GM21825 (cell line): ENCODE data around the gene VPS54.
"Not testable (repeated sequence)": the region's sequence is repeated elsewhere in the genome, so short reads cannot be mapped to it uniquely, and the experiment has no call there.

Experiments
- ATAC-seq: cut with Tn5 transposase; IDR thresholded peaks from one replicate; pipeline ENCODE4 v1.9.1; 2021; ENCODE audit warnings: mild to moderate bottlenecking, moderate library complexity; ENCODE audit not compliant: unreplicated experiment

The VPS54 gene

DNA sequence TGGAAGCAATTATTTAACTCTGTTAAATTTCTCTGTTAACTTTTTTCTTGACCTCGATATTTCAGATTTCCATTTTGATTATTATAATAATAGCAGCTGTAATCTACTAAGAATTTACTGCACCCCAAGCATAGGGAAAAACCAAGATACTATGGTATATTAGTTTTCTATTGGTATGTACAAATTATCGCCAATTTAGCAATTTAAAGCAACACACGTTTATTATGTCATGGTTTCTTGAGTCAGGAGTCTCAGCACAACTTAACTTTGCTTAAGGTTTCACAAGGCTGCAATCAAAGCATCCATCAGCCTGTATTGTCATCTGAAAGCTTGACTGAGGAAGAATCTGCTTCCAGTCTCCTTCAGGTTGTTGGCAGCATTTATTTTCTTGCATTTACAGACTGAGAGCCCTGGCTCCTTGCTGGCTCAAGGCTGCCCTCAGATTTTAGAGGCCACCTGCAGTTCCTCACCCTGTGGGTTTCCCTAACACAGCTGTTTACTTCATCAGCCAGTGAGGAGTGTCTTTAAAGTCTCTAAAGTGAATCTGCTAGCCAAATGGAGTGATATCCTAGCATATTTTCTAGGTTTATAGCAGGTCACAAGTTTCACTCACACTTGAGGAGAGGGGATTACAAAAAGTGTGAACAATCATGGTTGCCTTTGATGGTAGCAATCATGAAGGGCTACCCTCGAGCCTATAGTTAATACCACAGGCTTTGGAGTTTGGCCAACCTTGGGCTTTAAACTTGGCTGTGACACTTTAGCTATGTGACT is 4.4 kb upstream of the VPS54 start:
- no peak for ATAC-seq

DNA sequence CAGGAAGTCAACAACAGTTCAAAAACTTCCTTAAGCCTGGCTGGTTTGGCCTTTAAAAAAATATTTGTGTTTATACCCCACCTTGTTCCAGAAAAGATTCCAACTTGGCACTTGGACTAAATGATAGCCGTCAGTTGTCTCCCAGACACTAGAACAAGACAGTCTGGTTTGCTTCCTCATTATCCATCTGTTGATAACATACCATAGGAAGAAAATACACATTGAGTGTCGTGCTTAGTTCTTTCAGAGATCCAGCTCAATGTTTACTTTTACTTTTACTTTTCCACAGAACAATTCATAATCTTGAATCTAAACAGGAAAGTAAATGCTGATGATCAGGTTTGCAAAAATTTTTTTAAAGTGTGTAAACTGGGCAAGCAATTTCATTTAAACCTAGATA is 2.4 kb upstream of the VPS54 start:
- ATAC-seq, result no peak

DNA sequence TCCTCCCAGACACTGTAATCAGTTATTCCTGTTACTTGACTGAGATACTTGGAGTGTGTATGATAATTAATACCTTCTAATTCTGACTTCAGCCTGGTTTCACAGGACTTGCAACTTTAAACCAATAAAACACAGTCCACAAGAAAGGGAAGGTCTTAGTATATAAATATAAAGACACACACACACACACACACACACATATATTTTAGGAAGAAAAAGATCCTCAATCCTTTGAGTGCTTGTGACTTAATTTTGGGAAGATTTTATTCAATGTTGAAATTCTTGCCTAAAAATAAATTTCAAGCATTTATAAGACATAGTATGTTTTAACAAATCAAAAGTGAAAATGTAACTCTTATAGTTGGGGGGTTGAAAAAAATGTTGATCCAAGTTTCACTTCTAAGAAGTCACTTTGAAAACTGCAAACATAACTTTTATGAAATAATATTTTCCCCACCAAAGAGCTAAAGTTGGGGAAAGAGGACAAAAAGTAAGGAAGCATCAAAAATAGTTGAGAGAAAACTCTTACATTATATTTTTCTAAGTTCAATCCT is 824 bp upstream of the VPS54 start:
- ATAC-seq, result no peak

DNA sequence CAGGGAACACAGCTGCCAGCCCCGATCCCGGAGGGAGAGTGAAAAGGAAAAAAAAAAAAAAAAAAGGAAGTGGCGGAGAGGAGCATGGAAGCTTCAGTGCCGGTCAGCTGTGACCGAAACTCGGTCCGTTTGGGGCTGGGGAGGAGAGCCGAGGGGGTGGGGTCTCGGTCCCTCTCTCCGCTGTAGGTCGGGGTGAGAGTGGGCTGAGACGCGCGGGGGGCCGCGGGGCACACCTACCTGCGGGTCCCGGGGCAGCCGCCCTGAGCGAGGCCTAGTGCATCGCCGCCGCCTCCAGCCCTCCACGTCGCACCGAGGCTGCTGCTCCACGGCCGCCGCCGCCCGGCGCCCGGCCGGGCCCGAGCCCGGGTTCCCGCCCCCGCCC is 536 bp downstream of the VPS54 start:
- ATAC-seq, result peak; percentile 43

DNA sequence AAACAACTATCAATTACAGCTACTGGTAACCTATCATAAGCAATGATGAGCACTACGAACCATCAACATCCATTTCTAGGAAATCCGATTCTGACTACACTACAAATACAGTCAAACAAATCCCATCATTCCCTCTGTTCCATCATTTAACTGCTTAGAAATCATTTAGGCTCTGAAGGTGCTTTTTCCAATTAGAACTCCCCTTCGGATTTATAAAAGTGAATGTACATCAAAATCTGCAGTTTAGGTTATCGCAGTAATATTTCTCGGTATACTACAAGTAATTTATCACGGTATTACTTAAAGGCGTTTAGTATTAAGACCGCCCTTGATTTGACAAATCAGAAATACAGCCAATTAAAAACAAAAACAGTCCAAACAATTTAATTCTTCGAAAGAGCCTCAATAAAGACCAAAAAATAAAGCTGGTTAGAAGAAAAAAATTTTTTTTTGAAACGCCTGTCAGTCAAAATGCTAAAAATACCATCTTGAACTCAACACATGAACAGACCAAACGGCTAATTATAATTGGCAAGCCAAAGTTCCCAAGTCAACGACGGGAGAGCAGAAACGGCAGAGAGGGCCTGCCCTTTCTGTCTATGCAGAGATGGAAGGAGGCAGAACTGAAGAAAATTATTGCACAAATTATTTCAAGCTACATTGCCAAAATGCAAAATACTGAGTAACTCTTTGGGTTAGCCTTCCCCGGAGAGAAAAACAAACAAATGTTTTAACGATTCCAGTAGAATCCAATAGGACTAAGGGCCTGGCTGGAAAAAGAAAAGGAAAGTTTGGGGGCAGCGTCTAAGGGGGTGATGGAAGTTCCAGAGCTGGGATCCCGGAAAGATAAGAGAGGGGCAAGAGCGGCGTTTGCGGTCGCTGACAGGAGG is 1.2 kb downstream of the VPS54 start:
- ATAC-seq, result no peak

DNA sequence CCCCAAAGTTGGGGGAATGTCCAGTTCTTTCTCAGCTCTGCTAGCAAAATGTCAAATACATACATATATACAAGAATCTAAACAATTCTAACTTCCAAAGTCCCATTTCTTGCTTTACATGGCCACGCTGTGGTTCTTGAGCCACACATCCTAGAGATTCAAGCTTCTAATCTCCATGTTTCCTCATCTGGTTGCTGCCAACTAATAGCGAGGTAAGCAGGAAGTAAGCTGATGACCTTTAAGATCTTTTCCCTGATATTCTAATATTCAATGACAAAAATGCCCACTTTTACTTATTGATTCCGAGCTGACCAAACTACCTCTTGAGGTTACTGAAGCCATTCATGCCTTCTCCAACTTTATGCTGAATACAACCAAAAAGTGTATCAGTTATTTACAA is 3.3 kb downstream of the VPS54 start:
- no peak for ATAC-seq

DNA sequence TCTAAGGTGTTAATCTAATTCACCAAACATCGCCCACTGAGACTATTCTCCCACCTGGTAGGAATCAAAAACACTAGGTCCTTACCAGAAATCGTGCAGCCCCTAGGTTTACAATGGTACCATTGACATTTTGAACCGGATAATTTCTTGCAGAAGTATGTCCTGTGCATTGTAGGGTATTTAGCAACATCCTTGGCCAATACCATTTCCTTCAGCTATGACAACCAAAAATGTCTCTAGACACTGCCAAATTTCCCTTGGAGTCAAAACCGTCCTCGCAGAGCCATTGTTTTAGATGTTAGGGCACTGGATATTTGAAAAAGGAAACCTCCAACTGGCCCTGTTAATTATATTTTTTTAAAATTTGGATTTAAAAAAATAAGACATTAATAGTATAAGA is 3.8 kb downstream of the VPS54 start:
- no peak for ATAC-seq

DNA sequence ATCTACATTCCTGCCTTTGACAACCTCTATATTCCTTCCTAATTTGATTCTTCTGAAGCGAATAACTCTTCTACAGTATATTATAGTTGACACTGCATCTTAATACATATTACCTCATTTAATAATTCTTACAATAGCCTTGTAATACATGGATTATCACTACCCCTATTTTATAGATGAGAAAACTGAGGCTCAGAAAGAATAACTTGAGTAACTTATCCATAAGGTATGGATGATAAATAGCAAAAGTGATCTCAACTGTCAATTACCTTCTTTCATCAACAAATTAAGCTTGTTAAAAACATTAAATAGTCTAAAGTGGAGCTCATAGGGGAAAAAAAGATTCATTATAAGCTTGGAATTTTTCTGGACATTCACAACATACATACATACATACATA is 4.6 kb downstream of the VPS54 start:
- no peak for ATAC-seq

DNA sequence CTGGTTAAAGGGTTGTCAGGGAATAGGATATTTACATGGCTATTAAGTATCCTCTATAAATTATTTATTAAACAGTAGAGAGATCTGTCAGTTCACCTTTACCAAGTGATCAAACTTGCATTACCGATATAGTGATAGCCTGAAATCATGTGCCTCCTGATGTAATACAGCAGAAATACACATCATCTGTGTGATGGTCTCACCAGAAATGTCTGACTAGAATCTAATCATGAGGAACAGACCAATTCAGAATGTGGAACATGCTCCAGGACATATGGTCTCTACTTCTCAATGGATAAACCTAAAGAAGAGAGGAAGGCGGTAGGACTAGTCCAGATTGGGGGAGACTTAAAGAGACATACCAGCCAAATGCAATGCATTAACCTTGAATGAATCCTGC is 6.2 kb downstream of the VPS54 start:
- no peak for ATAC-seq

DNA sequence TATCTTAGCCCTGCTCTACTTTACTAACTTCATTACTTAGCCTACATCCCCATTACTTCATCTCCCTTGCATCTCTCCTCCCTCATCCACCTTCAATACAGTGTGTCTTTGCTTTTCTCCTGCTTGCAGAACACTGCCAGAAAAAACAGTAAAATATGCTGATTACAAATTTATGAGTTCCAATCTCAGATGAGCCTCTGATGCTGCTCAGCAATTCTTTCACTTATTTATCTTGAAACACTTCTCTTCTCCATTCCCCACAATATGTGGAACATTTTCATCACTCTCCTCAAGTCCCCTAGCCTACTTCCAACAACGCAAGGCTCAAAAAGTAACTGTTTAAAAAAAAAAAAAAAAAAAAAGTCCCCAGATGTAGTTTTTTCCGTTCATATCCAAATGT is 7.1 kb downstream of the VPS54 start:
- no peak for ATAC-seq

DNA sequence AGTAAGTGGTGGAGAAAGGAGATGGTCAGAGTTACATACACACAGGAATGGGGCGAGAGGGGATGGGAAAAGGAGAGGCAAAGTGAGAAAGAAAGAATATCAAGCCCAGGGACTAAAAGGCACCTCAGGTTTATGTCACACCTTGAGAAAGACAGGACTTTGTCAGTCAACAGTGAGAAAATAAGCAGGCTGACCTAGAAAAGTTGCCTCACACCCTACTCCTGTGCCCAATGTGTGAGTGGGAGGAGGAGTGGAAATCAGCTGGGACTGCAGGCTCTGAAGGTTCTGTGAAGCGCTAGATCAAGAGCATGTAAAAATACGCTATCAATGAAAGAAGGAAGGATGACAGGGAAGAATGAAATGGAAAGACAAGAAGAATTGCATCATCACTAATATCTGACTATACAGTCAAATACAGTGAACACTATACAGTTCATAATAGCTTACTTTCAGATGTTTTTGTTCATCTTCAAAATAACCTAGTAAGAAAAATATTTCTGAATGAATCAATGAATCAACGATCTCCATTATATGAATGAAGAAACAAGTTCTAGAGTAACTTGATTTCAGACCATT is 10.7 kb downstream of the VPS54 start:
- ATAC-seq, result no peak

DNA sequence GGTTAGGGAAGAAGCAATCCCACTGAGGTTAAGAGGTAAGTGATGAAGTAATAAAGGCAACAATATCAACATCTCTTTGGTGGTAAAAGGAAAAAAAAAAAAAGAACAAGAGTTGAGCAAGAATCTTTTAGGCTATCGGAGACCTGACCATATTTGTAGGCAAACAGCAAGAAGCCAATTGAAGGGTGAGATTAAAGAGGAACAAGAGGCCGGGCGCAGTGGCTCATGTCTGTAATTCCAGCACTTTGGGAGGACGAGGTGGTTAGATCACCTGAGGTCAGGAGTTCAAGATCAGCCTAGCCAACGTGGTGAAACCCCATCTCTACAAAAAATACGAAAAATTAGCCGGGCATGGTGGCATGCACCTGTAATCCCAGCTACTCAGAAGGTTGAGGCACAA is 11.3 kb downstream of the VPS54 start:
- no peak for ATAC-seq

DNA sequence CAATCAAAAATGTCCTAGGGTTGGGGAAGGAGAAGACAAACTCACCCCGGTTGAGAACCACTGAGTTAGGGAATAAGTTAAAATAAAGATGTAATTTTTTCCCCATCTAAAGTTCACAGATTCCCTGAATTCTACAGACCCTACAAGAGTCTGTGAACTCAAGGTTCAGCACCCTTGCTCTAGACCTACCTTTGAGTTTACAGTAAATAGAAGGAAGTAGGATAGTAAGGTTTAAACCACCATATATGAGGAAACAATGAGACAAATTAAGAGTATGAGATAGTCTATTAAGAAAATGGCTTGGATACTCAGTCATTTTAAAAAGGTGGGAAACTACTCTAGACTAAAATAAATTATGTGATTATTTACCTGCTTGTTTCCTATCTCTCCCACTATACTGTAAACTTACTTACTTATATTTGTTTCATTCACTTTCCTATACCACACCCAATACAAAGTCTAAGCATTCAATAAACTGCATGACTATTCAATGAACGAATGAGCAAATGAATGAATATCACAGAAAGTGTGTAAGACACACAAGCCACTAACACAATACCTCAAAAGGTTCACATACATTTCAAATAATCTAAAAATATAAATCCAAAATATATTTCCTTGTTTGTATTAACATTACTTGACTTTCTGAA is 13.4 kb downstream of the VPS54 start:
- ATAC-seq, result no peak

DNA sequence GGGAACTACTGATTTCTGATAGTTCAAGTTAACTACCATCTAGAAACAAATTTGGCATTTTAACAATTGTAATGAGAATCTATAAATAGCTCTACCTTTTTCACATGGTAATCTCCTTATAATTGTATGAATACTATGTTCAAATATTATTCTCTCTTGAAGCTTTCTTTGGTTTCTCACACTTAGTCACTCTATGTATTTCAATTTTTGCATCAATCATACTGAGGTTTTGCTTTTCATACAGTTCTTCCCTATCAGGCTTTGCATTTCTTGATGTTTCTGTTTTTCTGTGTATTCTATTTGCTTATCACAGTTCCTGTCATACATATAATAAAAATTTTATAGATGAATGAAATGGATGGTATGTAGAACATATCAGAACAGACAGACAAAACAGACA is 16.0 kb downstream of the VPS54 start:
- ATAC-seq, result no peak

DNA sequence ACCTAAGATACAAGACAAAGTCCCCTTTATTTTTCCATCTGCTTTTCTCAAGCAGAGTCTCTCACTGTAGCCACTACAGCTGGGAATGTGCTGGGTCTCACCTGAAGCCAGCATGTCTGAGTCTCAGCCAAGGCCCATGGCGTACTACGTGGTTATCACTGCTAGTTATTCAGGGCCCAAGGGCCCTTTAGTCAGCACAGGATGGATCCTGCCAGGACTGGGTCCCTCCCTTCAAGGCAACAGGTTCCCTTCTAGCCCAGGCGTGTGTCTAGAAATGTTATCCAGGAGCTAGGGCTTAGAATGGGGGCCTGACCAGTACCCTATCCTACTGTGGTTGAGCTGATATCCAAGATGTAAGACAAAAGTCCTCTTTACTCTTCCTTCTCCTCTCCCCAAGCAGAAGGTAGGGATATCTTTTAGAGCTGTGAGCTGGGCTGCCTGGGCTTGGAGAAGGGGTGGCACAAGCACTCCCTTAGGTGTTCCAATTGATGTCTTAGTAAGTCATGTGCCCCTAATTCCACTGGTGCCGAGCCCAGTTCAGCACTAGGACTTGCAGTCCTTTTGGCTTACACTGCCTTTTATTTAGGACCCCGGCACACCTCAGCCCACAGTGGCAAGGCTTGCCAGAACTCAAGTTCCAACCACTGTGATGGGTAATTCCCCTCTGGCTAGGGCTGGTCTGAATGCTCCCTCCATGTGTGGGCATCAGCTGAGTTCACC is 17.7 kb downstream of the VPS54 start:
- ATAC-seq, result no peak

DNA sequence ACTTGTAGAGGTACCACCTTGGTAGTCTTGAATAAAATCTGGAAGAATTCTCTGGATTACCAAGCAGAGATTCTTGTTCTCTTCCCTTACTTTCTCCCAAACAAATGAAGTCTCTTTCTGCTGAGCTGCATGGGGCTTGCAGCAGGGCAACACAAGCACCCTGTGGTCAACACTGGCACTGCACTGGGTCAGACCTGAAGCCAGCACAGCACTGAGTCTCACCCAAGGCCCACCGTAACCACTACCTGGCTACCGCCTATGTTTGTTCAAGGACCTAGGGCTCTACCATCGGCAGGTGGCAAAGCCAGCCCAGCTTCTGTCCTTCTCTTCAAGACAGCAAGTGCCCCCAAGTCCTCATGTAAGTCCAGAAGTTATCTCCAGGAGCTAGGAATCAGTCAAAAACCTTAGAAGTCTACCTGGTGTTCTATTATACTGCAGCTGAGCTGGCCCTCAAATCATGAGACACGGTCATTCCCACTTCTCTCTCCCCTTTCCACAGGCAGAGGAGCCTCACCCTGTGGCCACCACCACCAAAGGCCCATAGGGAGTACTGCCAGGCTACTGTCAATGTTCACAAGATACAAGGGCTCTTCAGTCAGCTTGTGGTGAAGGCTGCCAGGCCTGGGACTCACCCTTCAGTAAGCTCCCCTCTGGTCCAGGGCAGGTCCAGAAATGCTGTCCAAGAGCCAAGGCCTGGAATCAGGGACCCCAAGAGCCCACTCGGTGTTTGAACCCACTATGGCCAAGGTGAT is 18.4 kb downstream of the VPS54 start:
- no peak for ATAC-seq

DNA sequence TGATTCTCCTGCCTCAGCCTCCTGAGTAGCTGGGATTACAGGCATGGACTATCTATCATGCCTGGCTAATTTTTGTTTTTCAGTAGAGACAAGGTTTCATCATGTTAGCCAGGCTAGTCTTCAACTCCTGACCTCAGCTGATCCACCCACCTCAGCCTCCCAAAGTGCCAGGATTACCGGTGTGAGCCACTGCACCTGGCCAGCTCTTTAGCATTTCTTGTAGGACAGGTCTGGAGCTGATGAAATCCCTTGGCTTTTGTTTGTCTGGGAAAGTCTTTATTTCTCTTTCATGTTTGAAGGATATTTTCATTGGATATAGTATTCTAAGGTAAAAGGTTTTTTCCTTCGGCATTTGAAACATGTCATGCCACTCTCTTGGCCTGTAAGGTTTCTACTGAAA is 20.2 kb downstream of the VPS54 start:
- no peak for ATAC-seq

DNA sequence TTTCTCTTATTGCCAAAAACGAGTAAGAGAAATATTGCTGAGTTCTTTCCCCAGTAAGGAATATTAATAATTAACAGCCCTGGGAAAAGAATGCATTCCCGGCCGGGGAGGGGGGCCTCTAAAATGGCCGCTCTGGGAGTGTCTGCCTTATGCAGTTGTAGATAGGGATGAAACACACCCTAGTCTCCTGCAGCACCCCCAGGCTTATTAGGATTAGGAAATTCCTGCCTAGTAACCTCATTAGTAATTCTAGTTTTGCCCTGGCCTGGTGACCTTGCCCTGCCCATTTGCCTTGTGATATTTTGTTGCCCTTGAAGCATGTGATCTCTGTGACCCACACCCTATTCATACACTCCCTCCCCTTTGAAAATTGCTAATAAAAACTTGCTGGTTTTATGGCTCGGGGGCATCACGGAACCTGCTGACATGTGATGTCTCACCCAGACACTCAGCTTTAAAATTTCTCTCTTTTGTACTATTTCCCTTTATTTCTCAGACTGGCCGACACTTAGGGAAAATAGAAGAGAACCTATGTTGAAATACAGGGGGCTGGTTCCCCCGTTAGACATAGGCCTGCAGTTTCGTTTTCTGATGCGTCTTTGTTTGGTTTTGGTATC is 22.5 kb downstream of the VPS54 start:
- ATAC-seq, result not testable (repeated sequence)

DNA sequence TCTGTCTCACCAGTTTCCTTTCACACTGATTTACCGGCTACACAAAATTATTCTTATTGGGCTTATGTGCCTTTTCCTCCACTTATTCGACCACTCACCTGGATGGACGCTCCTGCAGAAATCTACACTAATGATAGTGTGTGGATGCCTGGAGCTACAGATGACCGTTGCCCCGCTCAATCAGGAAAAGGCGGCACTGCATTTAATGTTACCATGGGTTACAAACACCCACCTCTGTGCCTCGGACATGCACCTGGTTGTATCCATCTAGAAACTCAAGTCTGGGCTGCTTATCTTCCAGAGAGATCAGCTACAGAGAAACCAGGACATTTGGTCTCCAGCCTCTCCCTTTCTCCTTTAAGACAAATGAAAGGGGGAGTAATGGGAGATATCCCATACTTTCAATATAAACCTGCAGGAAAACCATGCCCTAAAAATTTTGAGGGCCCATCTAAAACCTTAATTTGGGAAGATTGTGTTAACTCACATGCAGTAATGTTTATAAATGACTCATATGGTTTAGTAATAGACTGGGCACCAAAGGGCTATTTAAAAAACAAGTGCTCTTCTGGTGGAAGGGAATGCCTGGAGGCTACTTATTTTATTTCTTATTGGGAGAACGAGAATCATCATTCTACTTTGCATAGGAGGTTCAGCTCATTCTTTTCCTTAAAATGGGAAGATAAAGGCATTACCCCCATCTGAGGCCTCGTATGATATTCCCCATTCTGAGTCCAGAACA is 24.7 kb downstream of the VPS54 start:
- ATAC-seq, result not testable (repeated sequence)
